Activated CD4-positive, alpha-beta T cell treated with anti-CD3 and anti-CD28 coated beads for 36 hours (primary cell): ENCODE data around the gene GTF3A. TPM values are rescaled to one million over a fixed set of nuclear protein-coding genes. Genes with fewer than 3 reads are reported as not detected.

ENCODE experiments used
- ATAC-seq: fragments of 200-7000 bp; cut with Tn5 transposase; one replicate; pipeline ENCODE4 v1.10.0; 2021; ENCODE audit warnings: mild to moderate bottlenecking, moderate library complexity
- CTCF ChIA-PET: fragments of 350-600 bp; sonication (Branson Sonifier 250); formaldehyde crosslinking; loops from one replicate; lab custom pipeline; 2021; ENCODE audit warnings: antibody characterized with exemption; lab: Charles Lee
- POLR2A ChIA-PET: fragments of 350-600 bp; sonication (Branson Sonifier 250); formaldehyde crosslinking; loops from one replicate; lab custom pipeline; 2021; ENCODE audit warnings: antibody characterized with exemption, inconsistent platforms; lab: Charles Lee
- DNase-seq: peaks from one replicate; pipeline ENCODE4 v3.0.0-alpha.2; 2020
- H3K27ac Mint-ChIP-seq: one replicate; pipeline ENCODE4 v1.8.0; 2021; ENCODE audit warnings: mixed read lengths
- H3K27me3 Mint-ChIP-seq: one replicate; pipeline ENCODE4 v1.8.0; 2021; ENCODE audit warnings: mixed read lengths
- H3K36me3 Mint-ChIP-seq: one replicate; pipeline ENCODE4 v1.8.0; 2021; ENCODE audit warnings: low read depth, mixed read lengths
- H3K4me1 Mint-ChIP-seq: one replicate; pipeline ENCODE4 v1.8.0; 2021; ENCODE audit warnings: mixed read lengths
- H3K4me3 Mint-ChIP-seq: one replicate; pipeline ENCODE4 v1.8.0; 2021; ENCODE audit warnings: mild to moderate bottlenecking, moderate library complexity, mixed read lengths
- H3K9me3 Mint-ChIP-seq: one replicate; pipeline ENCODE4 v1.8.0; 2021; ENCODE audit warnings: low read depth, mixed read lengths
- intact Hi-C, 2 experiments: fragments of 100-400 bp; cut with DNase I in 1 of 2; cut with micrococcal nuclease in 1 of 2; formaldehyde crosslinking; loops; one replicate each; pipeline versions ENCODE4 v1.14.2 to v1.15.1; 2022 to 2024; cut with DNase I, micrococcal nuclease
- total RNA-seq, 2 experiments: library from RNA; stranded (reverse); gene quantifications; one replicate each; pipeline ENCODE4 v1.2.3, GENCODE V29; 2021

The GTF3A gene
- total RNA-seq, 2 experiments from 2014 or later, result 177 to 208 TPM

GRCh38 chr13:27425918-27426630 lies 1.7 kb downstream of the GTF3A start:
- ChIA-PET CTCF (interaction anchor here (0.6 to 3.7 kb wide), 9 partner anchors 16 to 721 kb away, joined by 3 to 23 read pairs (median 6); partner anchors contain the start of gene MTIF3), POLR2A (interaction anchor here (0.6 to 4.6 kb wide), 7 partner anchors 16 to 198 kb away, joined by 3 to 42 read pairs (median 3); partner anchors contain the start of gene MTIF3)
- peak; percentile 60 for ATAC-seq
- Mint-ChIP-seq H3K27me3 (no peaks in the 10 kb centered on the region), H3K9me3 (no peaks in the 10 kb centered on the region), H3K27ac (peak overlapping the region; percentile 97), H3K4me1 (peaks cover 52% of the 10 kb centered on the region), H3K36me3 (peaks cover 49% of the 10 kb centered on the region), H3K4me3 (peak overlapping the region; percentile 80)
- intact Hi-C loops, result loop anchor here (1.0 to 10.0 kb wide), 11 partner anchors 24 to 1229 kb away; partner anchors contain the start of genes RPL21 (in 2 of the 2), MTIF3 (in 1 of the 2), PAN3 (in 1 of the 2) and POMP (in 1 of the 2)
- peak; percentile 85 for DNase-seq

GRCh38 chr13:27427641-27428040 lies 3.2 kb downstream of the GTF3A start:
- DNase-seq (no peak), ATAC-seq (no peak)
- peak overlapping the region; percentile 97 for H3K27ac Mint-ChIP-seq
- no peaks in the 10 kb centered on the region for H3K27me3 Mint-ChIP-seq
- POLR2A ChIA-PET, result interaction anchor here (0.7 to 4.6 kb wide), 4 partner anchors 18 to 474 kb away, joined by 3 to 42 read pairs (median 4); partner anchors contain the start of gene MTIF3
- peak overlapping the region; percentile 80 for H3K4me3 Mint-ChIP-seq
- intact Hi-C loops, result loop anchor here (5.0 to 10.0 kb wide), 6 partner anchors 155 to 1227 kb away; partner anchors contain the start of genes PAN3 (in 1 of the 2), POMP (in 1 of the 2), RASL11A (in 1 of the 2) and RNF6 (in 1 of the 2)
- H3K4me1 Mint-ChIP-seq, result peaks cover 66% of the 10 kb centered on the region
- H3K36me3 Mint-ChIP-seq, result peaks cover 62% of the 10 kb centered on the region
- no peaks in the 10 kb centered on the region for H3K9me3 Mint-ChIP-seq
- CTCF ChIA-PET, result interaction anchor here (0.6 to 3.7 kb wide), 3 partner anchors 21 to 180 kb away, joined by 3 to 23 read pairs (median 3); partner anchors contain the start of gene MTIF3

- Mint-ChIP-seq H3K27me3 (no peaks in the 10 kb centered on the region), H3K4me3 (no peak overlapping the region), H3K27ac (peak overlapping the region; percentile 79), H3K9me3 (no peaks in the 10 kb centered on the region), H3K4me1 (peaks cover 68% of the 10 kb centered on the region), H3K36me3 (peaks cover 67% of the 10 kb centered on the region)
- ChIA-PET POLR2A (interaction anchor here (0.6 to 4.6 kb wide), 3 partner anchors 22 to 298 kb away, joined by 4 to 42 read pairs (median 6); partner anchors contain the start of gene MTIF3), CTCF (interaction anchor here (1.3 to 3.7 kb wide), 2 partner anchors 16 to 21 kb away, joined by 3 to 23 read pairs; partner anchors contain the start of gene MTIF3)
- intact Hi-C loops, result loop anchor here (5.0 to 10.0 kb wide), 6 partner anchors 156 to 1227 kb away; partner anchors contain the start of genes PAN3 (in 1 of the 2), POMP (in 1 of the 2), RASL11A (in 1 of the 2) and RNF6 (in 1 of the 2)
- ATAC-seq (no peak), DNase-seq (no peak)
These were observed 3.7 kb downstream of the GTF3A start for GRCh38 chr13:27428160-27428559.

- peaks cover 45% of the 10 kb centered on the region for H3K4me1 Mint-ChIP-seq
- POLR2A ChIA-PET, result no interaction called here
- CTCF ChIA-PET, result no interaction called here
These were observed 7.8 kb downstream of the GTF3A start for GRCh38 chr13:27432180-27432579.

GRCh38 chr13:27432611-27433210 lies 8.3 kb downstream of the GTF3A start:
- no peaks in the 10 kb centered on the region for H3K9me3 Mint-ChIP-seq
- no peak overlapping the region for H3K4me3 Mint-ChIP-seq
- no peak for DNase-seq
- ChIA-PET POLR2A (interaction anchor here (0.8 to 0.9 kb wide), 2 partner anchors 10 to 42 kb away, joined by 4 to 6 read pairs; no protein-coding TSS in a partner anchor), CTCF (interaction anchor here (0.7 to 1.3 kb wide), 2 partner anchors 10 to 70 kb away, joined by 4 to 6 read pairs; no protein-coding TSS in a partner anchor)
- H3K36me3 Mint-ChIP-seq, result peaks cover 67% of the 10 kb centered on the region
- H3K27ac Mint-ChIP-seq, result peak overlapping the region; percentile 91
- H3K27me3 Mint-ChIP-seq, result no peaks in the 10 kb centered on the region
- H3K4me1 Mint-ChIP-seq, result peaks cover 42% of the 10 kb centered on the region
- no peak for ATAC-seq
- intact Hi-C loops, result no loop called here

More at GRCh38 chr13:27432180-27432579, 7.8 kb downstream of the GTF3A start:
- DNase-seq (no peak), ATAC-seq (no peak)
- H3K9me3 Mint-ChIP-seq, result no peaks in the 10 kb centered on the region
- no peak overlapping the region for H3K4me3 Mint-ChIP-seq
- peaks cover 70% of the 10 kb centered on the region for H3K36me3 Mint-ChIP-seq
- no peaks in the 10 kb centered on the region for H3K27me3 Mint-ChIP-seq
- intact Hi-C loops, result no loop called here
- peak overlapping the region; percentile 91 for H3K27ac Mint-ChIP-seq

- Mint-ChIP-seq H3K27me3 (no peaks in the 10 kb centered on the region), H3K36me3 (peaks cover 42% of the 10 kb centered on the region), H3K4me1 (peaks cover 38% of the 10 kb centered on the region), H3K9me3 (no peaks in the 10 kb centered on the region), H3K27ac (no peak overlapping the region), H3K4me3 (no peak overlapping the region)
- intact Hi-C loops, result no loop called here
- CTCF ChIA-PET, result interaction anchor here (2.5 kb wide), 1 partner anchor 8 kb away, joined by 6 read pairs; no protein-coding TSS in a partner anchor
- DNase-seq (no peak), ATAC-seq (no peak)
- POLR2A ChIA-PET, result no interaction called here
These were observed 12.7 kb downstream of the GTF3A start for GRCh38 chr13:27437126-27437525.

- Mint-ChIP-seq H3K9me3 (no peaks in the 10 kb centered on the region), H3K27ac (no peak overlapping the region), H3K36me3 (peaks cover 24% of the 10 kb centered on the region), H3K4me1 (peaks cover 40% of the 10 kb centered on the region), H3K27me3 (no peaks in the 10 kb centered on the region), H3K4me3 (no peak overlapping the region)
- no peak for DNase-seq
- POLR2A ChIA-PET, result no interaction called here
- intact Hi-C loops, result no loop called here
- ATAC-seq, result no peak
- CTCF ChIA-PET, result no interaction called here
These were observed 16.0 kb downstream of the GTF3A start for GRCh38 chr13:27440408-27440807.

- Mint-ChIP-seq H3K27me3 (no peaks in the 10 kb centered on the region), H3K4me3 (peak overlapping the region; percentile 47), H3K4me1 (peaks cover 49% of the 10 kb centered on the region), H3K9me3 (no peaks in the 10 kb centered on the region), H3K36me3 (peaks cover 17% of the 10 kb centered on the region), H3K27ac (peak overlapping the region; percentile 32)
- ATAC-seq (peak; percentile 60), DNase-seq (peak; percentile 60)
- CTCF ChIA-PET, result interaction anchor here (0.9 to 2.3 kb wide), 4 partner anchors 9 to 16 kb away, joined by 3 to 7 read pairs (median 5); no protein-coding TSS in a partner anchor
- POLR2A ChIA-PET, result interaction anchor here (0.5 to 1.6 kb wide), 3 partner anchors 9 to 17 kb away, joined by 3 to 9 read pairs (median 6); partner anchors contain the start of gene GTF3A
- intact Hi-C loops, result no loop called here
These were observed 17.7 kb downstream of the GTF3A start for GRCh38 chr13:27442071-27442647.

GRCh38 chr13:27442797-27443196 lies 18.4 kb downstream of the GTF3A start:
- H3K4me3 Mint-ChIP-seq, result peak overlapping the region; percentile 47
- H3K27ac Mint-ChIP-seq, result peak overlapping the region; percentile 32
- ChIA-PET POLR2A (interaction anchor here (0.5 to 1.6 kb wide), 2 partner anchors 10 to 17 kb away, joined by 6 to 9 read pairs; partner anchors contain the start of gene GTF3A), CTCF (interaction anchor here (0.7 to 2.3 kb wide), 4 partner anchors 10 to 180 kb away, joined by 3 to 7 read pairs (median 5); no protein-coding TSS in a partner anchor)
- ATAC-seq, result no peak
- H3K27me3 Mint-ChIP-seq, result no peaks in the 10 kb centered on the region
- no peak for DNase-seq
- peaks cover 15% of the 10 kb centered on the region for H3K36me3 Mint-ChIP-seq
- H3K9me3 Mint-ChIP-seq, result no peaks in the 10 kb centered on the region
- H3K4me1 Mint-ChIP-seq, result peaks cover 53% of the 10 kb centered on the region
- intact Hi-C loops, result no loop called here

GRCh38 chr13:27446986-27447583 lies 22.7 kb downstream of the GTF3A start:
- H3K27ac Mint-ChIP-seq, result peak overlapping the region; percentile 97
- H3K4me3 Mint-ChIP-seq, result peak overlapping the region; percentile 69
- ATAC-seq (no peak), DNase-seq (peak; percentile 29)
- ChIA-PET POLR2A (interaction anchor here (5.3 kb wide), 1 partner anchor 21 kb away, joined by 42 read pairs; the partner anchor contains the start of gene GTF3A), CTCF (interaction anchor here (0.5 kb wide), 1 partner anchor 438 kb away, joined by 3 read pairs; no protein-coding TSS in a partner anchor)
- no peaks in the 10 kb centered on the region for H3K27me3 Mint-ChIP-seq
- intact Hi-C loops, result no loop called here
- peaks cover 15% of the 10 kb centered on the region for H3K36me3 Mint-ChIP-seq
- H3K4me1 Mint-ChIP-seq, result peaks cover 54% of the 10 kb centered on the region
- H3K9me3 Mint-ChIP-seq, result no peaks in the 10 kb centered on the region
